HS-5 (cell line): Measurements from ENCODE around the gene CMSS1.

ENCODE experiments used
- DNase-seq: peaks from one replicate; pipeline ENCODE4 v3.0.0-alpha.2; 2012; ENCODE audit warnings: low read depth

The CMSS1 gene

GRCh38 chr3:100106531-100107141 is 289.0 kb downstream of the CMSS1 start:
- DNase-seq: no peak

GRCh38 chr3:100107221-100107814 is 289.7 kb downstream of the CMSS1 start:
- DNase-seq: no peak

- DNase-seq: no peak
These were observed 290.9 kb downstream of the CMSS1 start for GRCh38 chr3:100108464-100109079.

- no peak for DNase-seq
These were observed 292.5 kb downstream of the CMSS1 start for GRCh38 chr3:100110162-100110561.

GRCh38 chr3:100111728-100112127 is 294.1 kb downstream of the CMSS1 start:
- DNase-seq: no peak

- DNase-seq: no peak
These were observed 296.2 kb downstream of the CMSS1 start for GRCh38 chr3:100113723-100114412.

GRCh38 chr3:100114413-100115030 is 296.9 kb downstream of the CMSS1 start, which contains the start of gene FILIP1L:
Gene FILIP1L, minus strand, starts transcription at chr3:100114501.
- no peak for DNase-seq

- no peak for DNase-seq
These were observed 299.4 kb downstream of the CMSS1 start for GRCh38 chr3:100117093-100117492.

- no peak for DNase-seq
These were observed 302.4 kb downstream of the CMSS1 start for GRCh38 chr3:100120012-100120411.

- DNase-seq: no peak
These were observed 303.0 kb downstream of the CMSS1 start for GRCh38 chr3:100120693-100121092.

GRCh38 chr3:100122321-100122720 is 304.7 kb downstream of the CMSS1 start:
- no peak for DNase-seq

- no peak for DNase-seq
These were observed 305.4 kb downstream of the CMSS1 start for GRCh38 chr3:100123112-100123511.

- no peak for DNase-seq
These were observed 306.6 kb downstream of the CMSS1 start for GRCh38 chr3:100124201-100124761.

- DNase-seq: no peak
These were observed 307.7 kb downstream of the CMSS1 start for GRCh38 chr3:100125161-100125938.

GRCh38 chr3:100127792-100128191 is 310.1 kb downstream of the CMSS1 start:
- no peak for DNase-seq

GRCh38 chr3:100128565-100128964 is 310.9 kb downstream of the CMSS1 start:
- no peak for DNase-seq

GRCh38 chr3:100129941-100130340 is 312.3 kb downstream of the CMSS1 start:
- no peak for DNase-seq

- no peak for DNase-seq
These were observed 313.6 kb downstream of the CMSS1 start for GRCh38 chr3:100131241-100131640.

GRCh38 chr3:100136921-100137320 is 319.3 kb downstream of the CMSS1 start:
- DNase-seq: no peak

- DNase-seq: no peak
These were observed 323.3 kb downstream of the CMSS1 start for GRCh38 chr3:100140976-100141375.

- DNase-seq: no peak
These were observed 323.9 kb downstream of the CMSS1 start for GRCh38 chr3:100141586-100141985.
